Measurements from ENCODE around the gene CDK14.

- TF ChIP-seq RAD21 (IDR thresholded peaks at IDR 0.05; ENCODE audit: low read depth) (no peak), MAX (IDR thresholded peaks at IDR 0.05) (no peak), EP300 (IDR thresholded peaks at IDR 0.05; ENCODE audit: borderline replicate concordance) (no peak), TCF12 (IDR thresholded peaks at IDR 0.05; ENCODE audit: low read depth) (no peak), CEBPB (IDR thresholded peaks at IDR 0.05) (no peak), FOXM1 (IDR thresholded peaks at IDR 0.05; ENCODE audit: borderline replicate concordance, low read depth) (no peak), YY1 (IDR thresholded peaks at IDR 0.05; ENCODE audit: low read depth) (no peak), EGR1 (IDR thresholded peaks at IDR 0.05) (no peak), USF1 (IDR thresholded peaks at IDR 0.05) (no peak)
These were observed 25.7 kb upstream of the CDK14 start for GRCh38 chr7:90570373-90570959.
